DOHH2 (cell line): ENCODE measurements around the gene SLC6A9.

Source experiments
- H3F3A ChIP-seq: fragments of 200-600 bp; sonication (generic), shearing (Covaris generic); 2 replicates; pipeline ENCODE4 v1.6.0; 2016; ENCODE audit warnings: antibody characterized with exemption, mild to moderate bottlenecking; ENCODE audit not compliant: control insufficient read depth, insufficient read depth
- H3K27ac ChIP-seq: fragments of 200-600 bp; sonication (generic); 2 replicates; pipeline ENCODE4 v1.5.1; 2014; ENCODE audit warnings: low read depth, mild to moderate bottlenecking, low read length, moderate library complexity
- H3K27me3 ChIP-seq: fragments of 200-600 bp; sonication (generic); 2 replicates; pipeline ENCODE4 v1.6.1; 2014; ENCODE audit warnings: mild to moderate bottlenecking, low read length, mixed read lengths; ENCODE audit not compliant: control insufficient read depth
- H3K36me3 ChIP-seq: fragments of 200-600 bp; sonication (generic); 2 replicates; pipeline ENCODE4 v1.6.1; 2014; ENCODE audit warnings: mild to moderate bottlenecking, low read length, moderate library complexity, mixed read lengths; ENCODE audit not compliant: control insufficient read depth
- H3K4me1 ChIP-seq: fragments of 200-600 bp; sonication (generic); 2 replicates; pipeline ENCODE4 v1.6.1; 2014; ENCODE audit warnings: mild to moderate bottlenecking, low read length, mixed read lengths; ENCODE audit not compliant: control insufficient read depth
- H3K4me2 ChIP-seq: fragments of 200-600 bp; sonication (generic); 2 replicates; pipeline ENCODE4 v1.6.0; 2014; ENCODE audit warnings: mild to moderate bottlenecking, low read length, moderate library complexity
- H3K4me3 ChIP-seq: fragments of 200-600 bp; sonication (generic); 2 replicates; pipeline ENCODE4 v1.5.1; 2014; ENCODE audit warnings: mild to moderate bottlenecking, low read length, mixed read lengths
- H3K79me2 ChIP-seq: fragments of 200-600 bp; sonication (generic); 2 replicates; pipeline ENCODE4 v1.6.1; 2014; ENCODE audit warnings: mild to moderate bottlenecking, low read length, mixed read lengths; ENCODE audit not compliant: control insufficient read depth
- H3K9me2 ChIP-seq: fragments of 200-600 bp; sonication (generic); replicated peaks from 2 replicates; pipeline ENCODE4 v1.6.1; 2014; ENCODE audit warnings: mild to moderate bottlenecking, low read length, mixed read lengths; ENCODE audit not compliant: control insufficient read depth
- H3K9me3 ChIP-seq: fragments of 200-600 bp; sonication (generic); 2 replicates; pipeline ENCODE4 v1.6.1; 2014; ENCODE audit warnings: antibody characterized with exemption, low read length, mixed read lengths; ENCODE audit not compliant: control insufficient read depth, insufficient read depth
- H4K20me1 ChIP-seq: fragments of 200-600 bp; sonication (generic); 2 replicates; pipeline ENCODE4 v1.6.0; 2014; ENCODE audit warnings: low read depth, mild to moderate bottlenecking, antibody characterized with exemption, low read length, moderate library complexity; ENCODE audit not compliant: control insufficient read depth, insufficient read depth
- EZH2phosphoT487 ChIP-seq: fragments of 200-600 bp; sonication (generic); IDR thresholded peaks from 2 replicates; pipeline ENCODE4 v1.6.1; 2017; ENCODE audit warnings: borderline replicate concordance, mild to moderate bottlenecking, antibody characterized with exemption, low read length, moderate library complexity, mixed read lengths
- TF ChIP-seq, protein P1 (sequence below): fragments of 200-600 bp; sonication (generic); IDR thresholded peaks from one replicate; pipeline ENCODE4 v1.5.1; 2014; ENCODE audit warnings: antibody characterized with exemption, mild to moderate bottlenecking, low read depth, low read length; ENCODE audit not compliant: poor library complexity, severe bottlenecking

The SLC6A9 gene

DNA sequence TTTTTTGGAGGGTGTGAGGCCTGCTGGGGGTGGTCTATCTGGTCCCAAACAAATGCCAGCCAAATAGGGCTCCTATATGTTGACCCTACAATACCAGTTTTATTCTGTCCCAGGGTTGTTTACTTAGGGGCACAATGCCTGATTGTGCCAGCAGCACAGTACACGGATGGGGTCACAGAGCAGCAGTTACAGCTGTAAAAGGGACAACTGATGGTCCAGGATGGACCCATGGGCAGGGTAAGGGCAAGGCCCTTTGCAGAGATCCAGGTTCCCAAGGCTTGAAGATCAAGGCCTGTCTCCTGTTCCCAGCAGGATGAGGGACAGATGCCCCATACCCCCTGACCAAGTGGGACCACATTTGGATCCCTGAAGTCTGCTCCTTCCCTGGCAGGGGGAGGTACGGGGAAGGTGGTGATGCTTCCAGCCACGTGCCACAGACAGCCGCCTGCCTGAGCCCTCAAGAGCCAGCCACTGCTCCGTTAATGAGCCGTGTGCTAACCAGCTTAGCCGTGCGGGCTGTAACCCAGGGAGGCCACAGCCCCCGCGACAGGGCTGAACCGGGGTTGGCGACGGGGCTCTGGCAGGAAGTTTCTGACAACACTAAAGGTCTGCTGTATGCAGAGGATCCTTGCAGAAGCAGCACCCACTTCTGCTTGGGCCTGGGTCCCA, 18.2 kb downstream of the SLC6A9 start:
- Histone ChIP-seq H3K27ac (no peak overlapping the region), H4K20me1 (no peaks in the 10 kb centered on the region), H3F3A (no peaks in the 10 kb centered on the region), H3K79me2 (no peaks in the 10 kb centered on the region), H3K4me2 (no peak overlapping the region), H3K36me3 (no peaks in the 10 kb centered on the region), H3K9me2 (no peaks in the 10 kb centered on the region), H3K4me3 (no peak overlapping the region), H3K4me1 (no peaks in the 10 kb centered on the region), H3K27me3 (peaks cover 3% of the 10 kb centered on the region; the same call in 1 of the 2 replicates), H3K9me3 (no peaks in the 10 kb centered on the region)
- no peak for TF ChIP-seq EZH2phosphoT487
- TF ChIP-seq, protein P1, sequence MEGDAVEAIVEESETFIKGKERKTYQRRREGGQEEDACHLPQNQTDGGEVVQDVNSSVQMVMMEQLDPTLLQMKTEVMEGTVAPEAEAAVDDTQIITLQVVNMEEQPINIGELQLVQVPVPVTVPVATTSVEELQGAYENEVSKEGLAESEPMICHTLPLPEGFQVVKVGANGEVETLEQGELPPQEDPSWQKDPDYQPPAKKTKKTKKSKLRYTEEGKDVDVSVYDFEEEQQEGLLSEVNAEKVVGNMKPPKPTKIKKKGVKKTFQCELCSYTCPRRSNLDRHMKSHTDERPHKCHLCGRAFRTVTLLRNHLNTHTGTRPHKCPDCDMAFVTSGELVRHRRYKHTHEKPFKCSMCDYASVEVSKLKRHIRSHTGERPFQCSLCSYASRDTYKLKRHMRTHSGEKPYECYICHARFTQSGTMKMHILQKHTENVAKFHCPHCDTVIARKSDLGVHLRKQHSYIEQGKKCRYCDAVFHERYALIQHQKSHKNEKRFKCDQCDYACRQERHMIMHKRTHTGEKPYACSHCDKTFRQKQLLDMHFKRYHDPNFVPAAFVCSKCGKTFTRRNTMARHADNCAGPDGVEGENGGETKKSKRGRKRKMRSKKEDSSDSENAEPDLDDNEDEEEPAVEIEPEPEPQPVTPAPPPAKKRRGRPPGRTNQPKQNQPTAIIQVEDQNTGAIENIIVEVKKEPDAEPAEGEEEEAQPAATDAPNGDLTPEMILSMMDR, result no peak

DNA sequence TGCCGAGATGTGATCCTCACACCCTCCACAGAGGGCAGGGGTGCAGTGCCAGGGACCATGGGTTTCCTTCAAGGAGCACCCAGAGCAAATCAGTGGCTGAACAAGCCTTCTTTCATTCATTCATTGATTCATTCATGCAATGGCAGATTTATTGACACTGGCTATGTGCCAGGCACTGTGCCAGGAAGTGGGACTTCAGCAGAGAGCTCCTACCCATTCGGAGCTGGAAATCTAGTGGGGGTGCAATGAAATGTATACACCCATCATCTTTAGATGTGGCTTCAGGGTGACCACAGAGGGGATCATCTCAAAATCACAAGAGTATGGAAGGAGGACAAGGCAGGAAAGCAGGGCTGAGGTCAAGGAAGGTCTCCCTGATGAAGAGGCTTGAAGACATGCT, 18.9 kb downstream of the SLC6A9 start:
- H3K4me1 ChIP-seq, result no peaks in the 10 kb centered on the region
- TF ChIP-seq, protein P1, result no peak
- no peak for TF ChIP-seq EZH2phosphoT487
- H3K4me3 ChIP-seq, result no peak overlapping the region
- H3K4me2 ChIP-seq, result no peak overlapping the region
- no peaks in the 10 kb centered on the region for H3F3A ChIP-seq
- H3K36me3 ChIP-seq, result no peaks in the 10 kb centered on the region
- peaks cover 3% of the 10 kb centered on the region; the same call in 1 of the 2 replicates for H3K27me3 ChIP-seq
- no peaks in the 10 kb centered on the region for H3K9me2 ChIP-seq
- H3K9me3 ChIP-seq, result no peaks in the 10 kb centered on the region
- no peaks in the 10 kb centered on the region for H4K20me1 ChIP-seq
- no peaks in the 10 kb centered on the region for H3K79me2 ChIP-seq
- H3K27ac ChIP-seq, result no peak overlapping the region

DNA sequence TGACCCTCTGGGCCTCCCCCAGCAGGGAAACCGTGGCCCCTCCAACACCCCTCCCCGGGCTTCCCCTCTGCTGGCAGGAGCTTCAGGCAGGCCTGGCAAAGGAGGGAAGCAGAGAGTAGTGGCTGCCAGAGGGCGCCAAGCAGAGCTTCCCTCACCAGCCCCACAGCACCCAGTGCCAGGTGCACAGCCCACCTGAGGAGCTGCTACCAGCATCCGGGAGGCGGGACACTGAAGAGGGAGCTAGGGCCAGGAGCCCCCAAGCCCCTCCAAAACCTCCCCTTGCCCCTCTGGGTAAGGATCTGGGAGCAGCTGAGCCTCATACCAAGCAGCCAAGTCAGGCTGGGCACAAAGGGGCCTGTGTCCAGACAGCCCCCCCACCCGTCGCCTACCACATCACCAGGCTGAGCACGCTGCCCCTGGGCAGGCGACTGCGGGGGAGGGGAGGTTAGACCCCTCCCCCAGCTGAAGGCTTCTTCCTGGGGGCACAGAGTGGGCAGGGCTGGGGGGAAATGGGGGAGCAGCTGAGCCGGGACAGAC, 20.3 kb downstream of the SLC6A9 start:
- H3K4me2 ChIP-seq, result no peak overlapping the region
- TF ChIP-seq, protein P1, result no peak
- TF ChIP-seq EZH2phosphoT487, result no peak
- no peaks in the 10 kb centered on the region for H3K9me2 ChIP-seq

More for the DNA sequence above, 20.3 kb downstream of the SLC6A9 start:
- H3K79me2 ChIP-seq, result no peaks in the 10 kb centered on the region
- no peaks in the 10 kb centered on the region for H3K9me3 ChIP-seq
- H3K27ac ChIP-seq, result no peak overlapping the region
- H3K4me1 ChIP-seq, result no peaks in the 10 kb centered on the region
- H4K20me1 ChIP-seq, result no peaks in the 10 kb centered on the region
- H3K27me3 ChIP-seq, result peaks cover 5% of the 10 kb centered on the region; the same call in 1 of the 2 replicates
- H3F3A ChIP-seq, result no peaks in the 10 kb centered on the region
- no peaks in the 10 kb centered on the region for H3K36me3 ChIP-seq
- H3K4me3 ChIP-seq, result no peak overlapping the region
